ENCODE data around the gene TLR4. TPM values are rescaled to one million over a fixed set of nuclear protein-coding genes. Genes with fewer than 3 reads are reported as not detected.

TLR4 gene
- total and polyA plus RNA-seq, 9 of the 15 experiments (the other 6 are each of a cell fraction or from before 2014, with no cell fraction given): 0.02 TPM; not detected in 8

GRCh38 chr9:117709936-117710335, 5.7 kb downstream of the TLR4 start (continued):
- TF ChIP-seq NFIC (IDR thresholded peaks at IDR 0.05) (no peak), XRCC4 (IDR thresholded peaks at IDR 0.05; ENCODE audit: extremely low read depth, insufficient read depth, insufficient read length) (no peak), BMI1 (IDR thresholded peaks at IDR 0.05; ENCODE audit: low read length) (no peak), MLX (CRISPR knock-in tag; conservative IDR thresholded peaks at IDR 0.05) (no peak), RFX1 (IDR thresholded peaks at IDR 0.05) (no peak), C11orf30 (IDR thresholded peaks at IDR 0.05; ENCODE audit: low read depth) (no peak)

- H3K9me3 ChIP-seq (replicated peaks; ENCODE audit: control insufficient read depth, insufficient read depth, low read depth, low read length): no peaks in the 10 kb centered on the region
- no peaks in the 10 kb centered on the region for H3K79me2 ChIP-seq (ENCODE audit: control insufficient read depth, insufficient read depth, low read length)
- H3K9me1 ChIP-seq (ENCODE audit: control insufficient read depth, insufficient read depth, low read length): no peaks in the 10 kb centered on the region
- FAIRE-seq (no peak), ATAC-seq (no peak), DNase-seq (ENCODE audit: extremely low read depth in 1 of 4, low spot score in 3 of 4) (no peak)
- no peaks in the 10 kb centered on the region for H4K20me1 ChIP-seq (replicated peaks; ENCODE audit: control insufficient read depth, insufficient read depth, low read length)
- no peaks in the 10 kb centered on the region for H3K4me1 ChIP-seq (replicated peaks in 1 of 2; ENCODE audit: control insufficient read depth in 2 of 2, insufficient read depth in 2 of 2, low read length in 2 of 2)
- H2AFZ ChIP-seq (ENCODE audit: low read depth, low read length): no peak overlapping the region
- CTCF ChIA-PET (ENCODE audit: low intra/inter-chr PET ratio): no interaction called here
- no TSS peak for BruUV-seq (replicated peaks)
- no peak overlapping the region for H3K9ac ChIP-seq (ENCODE audit: insufficient read depth in 1 of 2, low read depth in 2 of 2, low read length in 2 of 2)
- in situ Hi-C loops (cut with MboI): no loop called here
- no peak overlapping the region for H3K4me3 ChIP-seq
- TF ChIP-seq CGGBP1 (CRISPR knock-in tag; IDR thresholded peaks at IDR 0.05) (no peak), TOE1 (IDR thresholded peaks at IDR 0.05; ENCODE audit: borderline replicate concordance) (no peak), TOE1 (CRISPR knock-in tag; IDR thresholded peaks at IDR 0.05; ENCODE audit: borderline replicate concordance, low read depth) (no peak), ZBTB11 (CRISPR knock-in tag; IDR thresholded peaks at IDR 0.05) (no peak), CHAMP1 (IDR thresholded peaks at IDR 0.05) (no peak), TCF15 (CRISPR knock-in tag; IDR thresholded peaks at IDR 0.05) (no peak), FOXJ3 (CRISPR knock-in tag; IDR thresholded peaks at IDR 0.05) (no peak)
- no peaks in the 10 kb centered on the region for H3K36me3 ChIP-seq (ENCODE audit: control insufficient read depth, insufficient read depth, low read length)
- 0% methylated on average over 6 of the region's 6 CpGs for WGBS (ENCODE audit: insufficient coverage, low coverage, missing lambda C conversion rate)
- no peaks in the 10 kb centered on the region for H3K27me3 ChIP-seq (ENCODE audit: control insufficient read depth in 2 of 2, insufficient read depth in 2 of 2, low read length in 2 of 2)
- intact Hi-C loops (cut with micrococcal nuclease): no loop called here
- POLR2A ChIA-PET: no interaction called here
- H3K4me2 ChIP-seq (ENCODE audit: insufficient read depth, low read length): no peak overlapping the region
- no peak overlapping the region for H3K27ac ChIP-seq (ENCODE audit: extremely low read depth, low read depth, low read length)
These were observed 10.1 kb downstream of the TLR4 start for GRCh38 chr9:117714282-117714681.

Data from K562 (cell line).